H1 (cell line): ENCODE results near the gene RASGRP3.

Experiments used
- EZH2 ChIP-seq: fragments of 200-600 bp; sonication (generic); IDR thresholded peaks from 2 replicates; pipeline ENCODE4 v1.7.1; 2012; ENCODE audit warnings: low read depth, mild to moderate bottlenecking, moderate library complexity, low read length, inconsistent platforms; ENCODE audit not compliant: severe bottlenecking
- MAFK ChIP-seq: IDR thresholded peaks from 2 replicates; pipeline ENCODE4 v1.6.1; 2012; ENCODE audit warnings: low read depth, mild to moderate bottlenecking, improper control_type of control experiment, low read length
- POLR2A ChIP-seq, 2 experiments: IDR thresholded peaks; 1 replicate in 1 of 2; 2 replicates in 1 of 2; pipeline ENCODE4 v1.6.1; 2011; ENCODE audit warnings: low read depth in 2 of 2, low read length in 2 of 2, mild to moderate bottlenecking in 2 of 2; ENCODE audit errors: control extremely low read depth in 1 of 2
- SIN3A ChIP-seq, 2 experiments: IDR thresholded peaks in 1 of 2; conservative IDR thresholded peaks in 1 of 2; 2 replicates each; pipeline ENCODE4 v1.6.1; 2011 to 2012; ENCODE audit warnings: low read length in 2 of 2, improper control_type of control experiment in 1 of 2, low read depth in 1 of 2, mild to moderate bottlenecking in 1 of 2
- TAF1 ChIP-seq: IDR thresholded peaks from 2 replicates; pipeline ENCODE4 v1.6.1; 2011; ENCODE audit warnings: mild to moderate bottlenecking, low read depth, low read length

DNA sequence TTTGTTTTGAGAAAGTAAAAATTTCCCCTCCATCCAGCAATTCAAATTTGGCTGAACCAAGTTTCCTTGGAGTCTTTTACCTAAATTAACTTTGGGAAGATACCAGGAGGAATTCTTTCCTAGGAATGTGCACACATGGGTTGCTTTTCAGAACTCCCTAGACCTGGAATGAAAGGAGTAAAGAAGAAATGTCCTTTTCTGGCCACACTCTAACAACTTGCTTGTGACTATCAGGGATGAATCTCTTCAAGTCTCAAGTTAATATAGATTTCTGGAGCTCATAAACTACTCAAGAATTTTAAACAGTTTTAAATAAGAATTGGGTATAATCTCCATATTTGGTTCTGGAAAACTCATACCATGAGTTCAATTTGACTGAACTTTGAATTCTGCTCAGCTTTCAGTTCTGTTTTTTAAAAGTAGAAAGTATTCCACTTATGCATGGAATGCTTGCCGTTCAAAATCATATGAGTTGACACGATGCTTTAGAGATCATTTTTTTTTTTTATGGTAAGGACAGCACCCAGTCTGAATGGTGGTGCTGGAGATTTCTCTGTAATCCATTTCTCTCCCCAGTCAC lies 7.7 kb downstream of the RASGRP3 start:
- TF ChIP-seq SIN3A (conservative IDR thresholded peaks at IDR 0.05 in 1 of 2, IDR thresholded peaks at IDR 0.05 in 1 of 2; ENCODE audit: low read depth in 1 of 2, low read length in 2 of 2) = no peak
- no peak for TF ChIP-seq POLR2A (IDR thresholded peaks at IDR 0.05; ENCODE audit: control extremely low read depth in 1 of 2, low read depth in 2 of 2, low read length in 2 of 2)
- TF ChIP-seq MAFK = no peak
- no peak for TF ChIP-seq EZH2
- TF ChIP-seq TAF1 = no peak
